GM06990 (cell line): Measurements from ENCODE around the gene ITGB2.

ENCODE experiments used
- DNase-seq: peaks from one replicate; pipeline ENCODE4 v3.0.0-alpha.2; 2011; ENCODE audit not compliant: insufficient read length; ENCODE audit errors: extremely low read depth
- H3K27me3 ChIP-seq: replicated peaks from 2 replicates; pipeline ENCODE4 v1.6.0; 2011; ENCODE audit warnings: low read length; ENCODE audit not compliant: control insufficient read depth, insufficient read depth
- H3K36me3 ChIP-seq: 2 replicates; pipeline ENCODE4 v1.5.1; 2011; ENCODE audit warnings: low read length; ENCODE audit not compliant: control insufficient read depth, insufficient read depth
- H3K4me3 ChIP-seq: replicated peaks from 2 replicates; pipeline ENCODE4 v1.5.1; 2011; ENCODE audit warnings: low read depth, mild to moderate bottlenecking, control low read depth, low read length
- TF ChIP-seq, protein P1 (sequence below): IDR thresholded peaks from 2 replicates; pipeline ENCODE4 v1.5.1; 2011; ENCODE audit warnings: low read length, control low read depth, mild to moderate bottlenecking, inconsistent platforms; ENCODE audit not compliant: insufficient read depth, poor library complexity, severe bottlenecking

Gene ITGB2

DNA sequence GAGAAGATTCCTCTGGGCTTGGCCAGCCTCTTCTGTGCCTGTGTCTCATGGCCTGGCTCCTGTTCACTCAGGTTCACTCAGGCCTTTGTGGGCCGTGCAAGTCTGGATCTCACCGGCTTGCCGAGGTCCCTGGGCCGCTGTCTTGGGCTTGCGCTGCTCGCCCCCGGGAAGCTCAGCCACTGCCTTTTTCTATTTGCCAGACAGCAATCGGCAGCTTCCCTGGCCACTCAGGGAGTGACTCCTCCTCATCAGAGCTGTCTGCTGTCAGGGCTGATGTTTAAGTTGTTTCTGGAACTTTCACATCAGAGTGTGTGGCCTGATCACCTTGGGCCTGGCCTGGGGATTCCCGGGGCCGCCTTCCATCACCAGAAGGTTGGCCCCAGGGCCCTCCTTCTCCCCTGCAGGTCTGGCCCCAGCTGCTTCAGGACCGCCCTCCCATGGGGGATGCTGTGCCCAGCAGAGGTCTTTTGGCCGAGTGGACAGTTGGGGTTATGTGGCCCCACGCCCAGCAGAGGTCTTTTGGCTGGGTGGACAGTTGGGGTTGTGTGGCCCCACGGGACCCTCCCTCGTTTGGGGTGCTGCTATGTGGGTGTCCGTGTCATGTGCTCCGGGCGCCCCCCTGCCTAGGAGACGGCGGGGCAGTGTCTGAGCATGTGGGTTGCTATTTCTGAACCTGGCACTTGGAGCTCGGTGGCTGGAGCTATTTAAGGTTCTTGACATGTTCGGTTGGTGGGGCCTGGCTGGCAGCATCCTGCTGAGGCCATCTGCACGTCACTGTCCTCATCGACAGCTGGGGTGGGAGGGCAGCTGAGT lies 31.6 kb upstream of the ITGB2 start:
- Histone ChIP-seq H3K27me3 (no peaks in the 10 kb centered on the region), H3K4me3 (no peak overlapping the region), H3K36me3 (peaks cover 31% of the 10 kb centered on the region)
- no peak for DNase-seq
- TF ChIP-seq, protein P1, sequence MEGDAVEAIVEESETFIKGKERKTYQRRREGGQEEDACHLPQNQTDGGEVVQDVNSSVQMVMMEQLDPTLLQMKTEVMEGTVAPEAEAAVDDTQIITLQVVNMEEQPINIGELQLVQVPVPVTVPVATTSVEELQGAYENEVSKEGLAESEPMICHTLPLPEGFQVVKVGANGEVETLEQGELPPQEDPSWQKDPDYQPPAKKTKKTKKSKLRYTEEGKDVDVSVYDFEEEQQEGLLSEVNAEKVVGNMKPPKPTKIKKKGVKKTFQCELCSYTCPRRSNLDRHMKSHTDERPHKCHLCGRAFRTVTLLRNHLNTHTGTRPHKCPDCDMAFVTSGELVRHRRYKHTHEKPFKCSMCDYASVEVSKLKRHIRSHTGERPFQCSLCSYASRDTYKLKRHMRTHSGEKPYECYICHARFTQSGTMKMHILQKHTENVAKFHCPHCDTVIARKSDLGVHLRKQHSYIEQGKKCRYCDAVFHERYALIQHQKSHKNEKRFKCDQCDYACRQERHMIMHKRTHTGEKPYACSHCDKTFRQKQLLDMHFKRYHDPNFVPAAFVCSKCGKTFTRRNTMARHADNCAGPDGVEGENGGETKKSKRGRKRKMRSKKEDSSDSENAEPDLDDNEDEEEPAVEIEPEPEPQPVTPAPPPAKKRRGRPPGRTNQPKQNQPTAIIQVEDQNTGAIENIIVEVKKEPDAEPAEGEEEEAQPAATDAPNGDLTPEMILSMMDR: no peak

DNA sequence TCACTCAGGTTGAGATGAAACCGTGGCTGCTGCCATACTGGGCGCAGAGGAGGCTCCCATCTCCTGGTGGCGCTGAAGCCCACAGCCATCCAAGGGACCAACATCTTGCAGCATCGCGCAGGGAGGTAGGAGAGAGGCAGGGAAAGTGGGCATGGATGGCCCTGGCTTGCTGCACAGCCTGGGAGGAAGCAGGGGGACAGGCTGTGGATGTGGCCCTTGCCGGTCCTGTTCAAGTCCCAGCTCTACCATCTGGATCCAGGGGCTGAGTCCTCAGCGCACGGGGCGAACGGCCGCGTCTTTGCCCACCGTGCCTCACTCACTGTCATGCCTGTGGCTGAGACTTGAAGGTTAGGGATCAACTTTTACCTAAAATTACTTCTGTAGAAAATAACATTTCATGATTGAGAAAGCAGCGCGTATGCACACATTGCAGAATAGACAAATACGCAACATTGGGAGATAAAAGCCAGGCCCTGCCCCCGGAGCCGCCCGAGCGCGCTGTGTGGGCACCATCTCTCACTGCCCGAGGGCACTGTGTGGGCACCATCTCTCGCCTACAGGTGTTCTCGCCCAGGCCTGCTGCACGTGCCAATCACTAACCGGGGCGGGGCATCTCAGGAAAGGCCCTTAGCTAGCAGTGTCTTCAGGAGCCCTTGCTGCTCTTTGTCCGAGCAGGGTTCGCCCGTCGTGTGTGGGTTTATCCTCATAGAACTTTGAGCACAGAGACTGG lies 30.7 kb upstream of the ITGB2 start:
- TF ChIP-seq, protein P1: no peak
- DNase-seq: no peak
- Histone ChIP-seq H3K36me3 (peaks cover 29% of the 10 kb centered on the region), H3K27me3 (no peaks in the 10 kb centered on the region), H3K4me3 (no peak overlapping the region)

DNA sequence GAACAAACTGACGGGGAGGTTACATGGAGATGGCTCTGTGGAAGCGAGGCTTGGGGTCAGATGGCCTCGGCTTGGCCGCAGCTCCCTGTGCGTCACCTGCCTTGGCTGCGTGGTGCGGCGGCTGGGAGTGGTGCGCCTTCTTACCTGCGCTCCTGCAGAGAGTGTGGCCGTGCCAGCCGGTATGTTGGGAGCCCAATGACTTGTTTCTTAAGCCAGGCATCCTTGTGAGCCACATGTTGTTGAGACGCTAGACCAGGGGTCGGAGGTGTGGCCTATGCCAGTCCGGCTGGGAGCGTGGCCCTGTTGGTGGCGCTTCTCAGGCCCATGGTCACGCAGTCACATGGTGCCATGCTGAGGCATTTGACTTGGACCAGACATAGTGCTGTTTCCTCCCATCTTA lies 29.7 kb upstream of the ITGB2 start:
- Histone ChIP-seq H3K36me3 (peaks cover 28% of the 10 kb centered on the region), H3K27me3 (no peaks in the 10 kb centered on the region), H3K4me3 (no peak overlapping the region)
- DNase-seq: no peak
- TF ChIP-seq, protein P1: no peak

DNA sequence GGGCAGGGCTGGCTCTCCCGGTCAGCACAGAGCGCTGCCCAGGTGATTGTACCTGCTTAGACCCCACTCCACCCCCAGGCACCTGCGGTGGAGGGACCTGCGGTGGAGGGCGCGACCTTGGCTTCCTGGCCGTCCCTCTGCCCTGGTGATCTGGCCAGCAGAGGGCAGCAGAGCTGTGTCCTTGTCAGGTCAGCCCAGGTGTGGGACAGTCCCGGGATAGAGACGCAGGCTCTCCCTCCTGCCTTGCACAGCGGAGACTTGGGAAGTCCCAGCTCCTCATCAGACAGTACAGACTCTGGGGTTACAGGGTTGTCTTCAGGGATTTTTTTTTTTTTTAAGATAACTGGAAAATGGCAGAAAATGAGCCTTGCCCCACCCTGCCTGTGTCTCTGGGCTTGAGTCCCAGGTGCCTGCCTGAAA lies 29.1 kb upstream of the ITGB2 start:
- H3K27me3 ChIP-seq: no peaks in the 10 kb centered on the region
- no peak overlapping the region for H3K4me3 ChIP-seq
- TF ChIP-seq, protein P1: peak; percentile 92
- DNase-seq: peak; percentile 53
- H3K36me3 ChIP-seq: peaks cover 29% of the 10 kb centered on the region

DNA sequence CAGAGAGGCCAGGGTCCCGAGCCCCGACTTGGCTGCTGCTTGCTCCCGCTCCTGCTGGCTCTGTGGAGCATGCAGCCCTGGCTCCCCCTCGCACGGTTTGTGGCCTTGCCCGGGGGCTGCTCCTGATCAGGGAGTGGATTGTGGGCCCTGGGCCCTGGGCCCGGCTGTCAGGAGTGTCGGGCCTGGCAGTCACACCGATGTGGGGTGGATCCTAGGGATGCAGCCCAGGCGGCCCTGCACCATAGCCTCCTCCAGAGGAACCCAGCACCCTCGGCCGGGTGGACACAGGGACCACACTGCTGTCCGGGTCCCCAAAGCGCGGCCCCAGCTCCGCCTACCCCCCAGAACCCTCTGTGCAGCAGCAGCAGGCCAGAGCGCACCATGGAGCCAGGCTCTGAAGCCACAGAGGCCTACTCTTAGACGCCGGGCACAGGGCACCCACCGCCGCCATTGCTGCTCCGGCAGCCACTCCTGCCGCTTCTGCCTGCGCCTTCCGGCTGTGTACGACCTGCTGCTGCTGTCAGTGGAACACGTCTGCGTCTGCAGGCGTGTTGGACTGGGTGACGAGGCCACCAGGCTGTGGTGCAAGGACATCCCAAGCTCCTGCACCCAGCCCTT lies 28.6 kb upstream of the ITGB2 start:
- H3K36me3 ChIP-seq: peaks cover 33% of the 10 kb centered on the region
- H3K4me3 ChIP-seq: no peak overlapping the region
- DNase-seq: no peak
- TF ChIP-seq, protein P1: no peak
- no peaks in the 10 kb centered on the region for H3K27me3 ChIP-seq
